HepG2 (cell line): Measurements from ENCODE around the gene KCNIP4. TPM values are rescaled to one million over a fixed set of nuclear protein-coding genes. Genes with fewer than 3 reads are reported as not detected.

ENCODE experiments used
- ATAC-seq: fragments of 200-7000 bp; cut with Tn5 transposase; 3 replicates; pipeline ENCODE4 v1.9.1; 2020; ENCODE audit warnings: mild to moderate bottlenecking, moderate library complexity
- BruUV-seq: library from RNA; stranded (reverse); fragments of 400-500 nt; replicated peaks from 2 replicates; lab custom pipeline; 2021; lab: Mats Ljungman, UMichigan
- CTCF ChIA-PET: fragments of 300-600 bp; formaldehyde crosslinking; extraction: SDS; loops from one replicate; lab custom pipeline; 2021; ENCODE audit warnings: low total read pairs, inconsistent platforms, low intra/inter-chr PET ratio; lab: Yijun Ruan, JAX
- POLR2A ChIA-PET: fragments of 350-600 bp; sonication (Branson Sonifier 250); formaldehyde crosslinking; loops from one replicate; lab custom pipeline; 2020; ENCODE audit warnings: antibody characterized with exemption, inconsistent platforms; lab: Yijun Ruan, JAX
- DNase-seq: peaks from one replicate; pipeline ENCODE4 v3.0.0-alpha.2; 2015; ENCODE audit warnings: low spot score
- FAIRE-seq: peaks from 3 replicates; lab custom pipeline; 2011; peaks lifted over from hg19 to GRCh38; lab: Jason Lieb, UNC
- H2AFZ ChIP-seq: one replicate; pipeline ENCODE4 v1.6.1; 2011; ENCODE audit warnings: low read length, inconsistent platforms
- H3K27ac ChIP-seq: fragments of 300-600 bp; 3 replicates; pipeline ENCODE4 v1.8.0; 2011; ENCODE audit warnings: mixed run types, mild to moderate bottlenecking, mixed read lengths, low read length, inconsistent platforms; ENCODE audit not compliant: insufficient read depth; ENCODE audit errors: extremely low read length
- H3K27me3 ChIP-seq, 2 experiments: fragments of 200-600 bp in 1 of 2; 2 replicates in 1 of 2; 3 replicates in 1 of 2; pipeline versions ENCODE4 v1.6.0 to v1.8.0; 2011; ENCODE audit warnings: low read length in 2 of 2, mild to moderate bottlenecking in 2 of 2, moderate library complexity in 2 of 2, inconsistent platforms in 1 of 2; ENCODE audit not compliant: insufficient read depth in 2 of 2, control insufficient read depth in 1 of 2
- H3K36me3 ChIP-seq, 2 experiments: fragments of 200-600 bp in 1 of 2; replicated peaks in 1 of 2; 2 replicates in 1 of 2; 3 replicates in 1 of 2; pipeline versions ENCODE4 v1.5.1 to v1.8.0; 2011; ENCODE audit warnings: low read length in 2 of 2, inconsistent platforms in 1 of 2; ENCODE audit not compliant: insufficient read depth in 2 of 2, control insufficient read depth in 1 of 2
- H3K4me1 ChIP-seq: 2 replicates; pipeline ENCODE4 v1.5.1; 2012; ENCODE audit warnings: low read length, inconsistent platforms; ENCODE audit not compliant: insufficient read depth
- H3K4me2 ChIP-seq: 2 replicates; pipeline ENCODE4 v1.6.0; 2011; ENCODE audit warnings: low read depth, low read length, inconsistent platforms
- H3K4me3 ChIP-seq, 3 experiments: fragments of 200-600 bp in 1 of 3; sonication (generic), shearing (Covaris generic) in 1 of 3; replicated peaks in 1 of 3; 2 replicates each; pipeline ENCODE4 v1.5.1; 2011 to 2016; ENCODE audit warnings: low read length in 3 of 3, inconsistent platforms in 2 of 3, low read depth in 2 of 3, mild to moderate bottlenecking in 2 of 3, control low read depth in 1 of 3, mixed read lengths in 1 of 3; ENCODE audit not compliant: insufficient read depth in 1 of 3
- H3K79me2 ChIP-seq: one replicate; pipeline ENCODE4 v1.6.1; 2011; ENCODE audit warnings: low read length, inconsistent platforms; ENCODE audit not compliant: insufficient read depth
- H3K9ac ChIP-seq: 2 replicates; pipeline ENCODE4 v1.6.0; 2011; ENCODE audit warnings: mild to moderate bottlenecking, low read depth, low read length, inconsistent platforms; ENCODE audit not compliant: insufficient read depth
- H3K9me3 ChIP-seq: 2 replicates; pipeline ENCODE4 v1.5.1; 2012; ENCODE audit warnings: mild to moderate bottlenecking, low read length
- H4K20me1 ChIP-seq: 2 replicates; pipeline ENCODE4 v1.6.0; 2011; ENCODE audit warnings: inconsistent platforms, mild to moderate bottlenecking, low read length, moderate library complexity; ENCODE audit not compliant: insufficient read depth
- ATF6 ChIP-seq: sonication (generic); formaldehyde crosslinking; conservative IDR thresholded peaks from 2 replicates; pipeline ENCODE4 v1.4.0; 2020; ENCODE audit warnings: missing genetic modification reagents
- BHLHE40 ChIP-seq: IDR thresholded peaks from 2 replicates; pipeline ENCODE4 v1.6.1; 2011; ENCODE audit warnings: low read length, improper control_type of control experiment
- CBX5 ChIP-seq: sonication (generic); formaldehyde crosslinking; IDR thresholded peaks from 2 replicates; pipeline ENCODE4 v1.4.0; 2020; ENCODE audit warnings: missing genetic modification reagents, borderline replicate concordance
- GFI1 ChIP-seq: sonication (generic); formaldehyde crosslinking; IDR thresholded peaks from 2 replicates; pipeline ENCODE4 v1.5.0; 2020; ENCODE audit warnings: missing genetic modification reagents, mild to moderate bottlenecking, borderline replicate concordance
- IRF9 ChIP-seq: sonication (generic); formaldehyde crosslinking; IDR thresholded peaks from 2 replicates; pipeline ENCODE4 v1.8.0; 2022; ENCODE audit warnings: missing genetic modification reagents, mild to moderate bottlenecking, borderline replicate concordance
- PBX3 ChIP-seq: sonication (generic); formaldehyde crosslinking; IDR thresholded peaks from 2 replicates; pipeline ENCODE4 v1.8.1; 2023; ENCODE audit warnings: missing genetic modification reagents, inconsistent platforms, borderline replicate concordance
- ZNF225 ChIP-seq: sonication (generic); formaldehyde crosslinking; IDR thresholded peaks from 2 replicates; pipeline ENCODE4 v1.4.0; 2020; ENCODE audit warnings: mild to moderate bottlenecking, missing genetic modification reagents
- ZNF274 ChIP-seq: sonication (generic); formaldehyde crosslinking; IDR thresholded peaks from 2 replicates; pipeline ENCODE4 v1.5.1; 2020; ENCODE audit warnings: mild to moderate bottlenecking, missing genetic modification reagents
- ZNF607 ChIP-seq: sonication (generic); formaldehyde crosslinking; IDR thresholded peaks from 2 replicates; pipeline ENCODE4 v1.5.1; 2020; ENCODE audit warnings: missing genetic modification reagents, mild to moderate bottlenecking, borderline replicate concordance
- ZNF652 ChIP-seq: IDR thresholded peaks from 2 replicates; pipeline ENCODE4 v1.6.1; 2016; ENCODE audit warnings: low read depth, borderline replicate concordance
- ZNF792 ChIP-seq: IDR thresholded peaks from 2 replicates; pipeline ENCODE4 v1.6.1; 2016
- ZNF816 ChIP-seq: sonication (generic); formaldehyde crosslinking; IDR thresholded peaks from 2 replicates; pipeline ENCODE4 v1.8.0; 2022; ENCODE audit warnings: missing genetic modification reagents, mild to moderate bottlenecking, borderline replicate concordance
- WGBS: methylation state at CpG from one replicate; pipeline ENCODE4 v1.1.6; 2017; ENCODE audit warnings: low lambda C conversion rate; 5-methylcytosine and 5-hydroxymethylcytosine counted together
- in situ Hi-C: cut with HindIII; loops from 2 replicates; pipeline ENCODE4 v1.10.0; 2017; ENCODE audit warnings: low pct_unique_long_range_greater_than_20kb; ENCODE audit not compliant: extremely low pct_ligation_motif_present
- intact Hi-C: fragments of 100-400 bp; cut with micrococcal nuclease; formaldehyde crosslinking; loops from one replicate; pipeline ENCODE4 v1.10.0; 2022; ENCODE audit not compliant: unreplicated experiment
- polyA plus RNA-seq, 8 experiments: library from polyadenylated mRNA; depleted of rRNA in 3 of 8; stranded (reverse) in 7 of 8; unstranded in 1 of 8; fragments of >200 nt; fragmentation: Illumina TruSeq in 4 of 8; extraction: Trizol in 4 of 8; gene quantifications; 2 replicates each; pipeline versions ENCODE4 v1.2.1 to v1.2.3, GENCODE V29; 2011 to 2016; ENCODE audit warnings: low read depth in 4 of 8, missing spikeins in 1 of 8, mixed read lengths in 1 of 8; ENCODE audit not compliant: insufficient read depth in 1 of 8
- total RNA-seq, 5 experiments: library from RNA; depleted of rRNA; stranded (reverse); fragments of >200 nt; fragmentation: Illumina TruSeq; extraction: Trizol; gene quantifications; 2 replicates each; pipeline ENCODE4 v1.2.3, GENCODE V29; 2016; ENCODE audit warnings: low read depth in 1 of 5

KCNIP4 gene
- total and polyA plus RNA-seq, 2 of the 13 experiments (the other 11 are each of a cell fraction or from before 2014, with no cell fraction given), result 0.09 TPM; not detected in 1

- Histone ChIP-seq H3K79me2 (no peaks in the 10 kb centered on the region), H3K9ac (no peak overlapping the region), H3K36me3 (no peaks in the 10 kb centered on the region), H4K20me1 (no peaks in the 10 kb centered on the region), H3K27ac (no peak overlapping the region), H3K27me3 (no peaks in the 10 kb centered on the region), H3K4me2 (no peak overlapping the region), H3K9me3 (no peaks in the 10 kb centered on the region; the same call in 1 of the 2 replicates), H3K4me3 (no peak overlapping the region), H2AFZ (no peak overlapping the region), H3K4me1 (no peaks in the 10 kb centered on the region)
- FAIRE-seq, result no peak
- CTCF ChIA-PET, result no interaction called here
- in situ Hi-C loops, result no loop called here
- 5% methylated on average over 4 of the region's 4 CpGs for WGBS
- POLR2A ChIA-PET, result no interaction called here
- BruUV-seq, result no TSS peak
- no peak for ATAC-seq
- no peak for DNase-seq
- intact Hi-C loops, result no loop called here
- TF ChIP-seq ZNF607, result no peak
- no peak for TF ChIP-seq GFI1
- TF ChIP-seq ZNF792 (CRISPR knock-in tag), result no peak
- TF ChIP-seq BHLHE40, result no peak
- TF ChIP-seq IRF9 (CRISPR knock-in tag), result no peak
- no peak for TF ChIP-seq ZNF274 (CRISPR knock-in tag)
- TF ChIP-seq ZNF816 (CRISPR knock-in tag), result no peak
- no peak for TF ChIP-seq PBX3 (CRISPR knock-in tag)
- no peak for TF ChIP-seq ATF6 (CRISPR knock-in tag)
- no peak for TF ChIP-seq CBX5
- TF ChIP-seq ZNF652, result no peak
- TF ChIP-seq ZNF225 (CRISPR knock-in tag), result no peak
Observed at GRCh38 chr4:21628116-21628670, 320.4 kb downstream of the KCNIP4 start.
